ENCODE results near the gene VPS37D. TPM values are rescaled to one million over a fixed set of nuclear protein-coding genes. Genes with fewer than 3 reads are reported as not detected.
A peak's percentile ranks its signal among the peaks of the same experiment; 100 is the strongest.

Gene VPS37D
- polyA plus RNA-seq, 1 of the 3 experiments (the other 2 are of a cell fraction), result 7.4 TPM

DNA sequence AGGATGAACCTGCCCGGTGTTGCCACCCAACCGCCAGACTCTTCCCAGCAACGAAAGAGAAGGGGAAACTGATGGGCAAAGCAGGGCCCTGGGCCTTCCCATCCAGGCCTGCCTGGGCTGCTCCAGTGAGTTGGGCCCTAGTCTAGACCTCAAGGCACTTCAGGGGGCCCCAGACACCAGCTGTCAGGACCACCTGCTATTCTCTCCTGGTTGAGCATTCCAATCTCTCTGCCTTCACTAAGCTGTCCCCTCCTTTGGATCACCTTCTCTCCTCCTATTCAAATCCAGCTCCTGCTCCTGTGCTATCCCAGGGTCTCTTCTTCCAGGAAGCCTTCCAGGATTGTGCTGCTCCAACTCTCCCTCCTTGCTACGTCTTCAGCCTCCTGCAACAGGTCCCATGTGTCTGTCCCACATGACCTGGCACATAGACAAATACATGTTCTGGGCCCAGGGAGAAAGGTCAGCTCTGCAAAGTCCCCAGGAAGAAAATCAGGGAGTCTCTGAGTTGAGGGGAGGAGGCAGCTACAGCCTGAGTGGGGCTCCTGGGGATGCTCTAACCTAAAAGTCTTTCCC is 48.8 kb downstream of the VPS37D start:
- POLR2A ChIA-PET, result no interaction called here
- H4K20me1 ChIP-seq (ENCODE audit: insufficient read depth), result peaks cover 68% of the 10 kb centered on the region
- H3K9me2 ChIP-seq, result no peaks in the 10 kb centered on the region
- no peaks in the 10 kb centered on the region for H3K9me3 ChIP-seq
- H3K27me3 ChIP-seq (ENCODE audit: insufficient read depth), result no peaks in the 10 kb centered on the region
- no peak for TF ChIP-seq POLR2AphosphoS5 (IDR thresholded peaks at IDR 0.05; ENCODE audit: low read depth, low read length)
- no peak for TF ChIP-seq RAD21 (IDR thresholded peaks at IDR 0.05; ENCODE audit: low read length)
- no peak for TF ChIP-seq CHD2 (IDR thresholded peaks at IDR 0.05; ENCODE audit: low read length, partially characterized antibody)
- no peak for TF ChIP-seq RXRA (IDR thresholded peaks at IDR 0.05; ENCODE audit: borderline replicate concordance, low read depth)
- TF ChIP-seq TCF12 (IDR thresholded peaks at IDR 0.05), result no peak
- peak overlapping the region; percentile 41; the same call in 1 of the 2 replicates for H3K9ac ChIP-seq
- H3K27ac ChIP-seq (ENCODE audit: low read depth in 2 of 2, low read length in 1 of 2), result peak overlapping the region in 1 of 2 experiments; percentile 88; a peak in 2 of 4 replicates
- peaks cover 18 to 43% of the 10 kb centered on the region in 2 experiments; a peak in 3 of 4 replicates for H3K4me1 ChIP-seq (ENCODE audit: control insufficient read depth in 1 of 2, insufficient read depth in 2 of 2, low read depth in 1 of 2, low read length in 1 of 2)
- peaks cover 41% of the 10 kb centered on the region for H3F3A ChIP-seq (replicated peaks; ENCODE audit: insufficient read depth)
- no peak for DNase-seq
- 72% methylated on average over 4 of the region's 4 CpGs for WGBS (ENCODE audit: low lambda C conversion rate)
- peak overlapping the region in 1 of 2 experiments; percentile 5; a peak in 1 of 4 replicates for H3K4me3 ChIP-seq (ENCODE audit: low read depth in 2 of 2, low read length in 1 of 2)
- H2AFZ ChIP-seq (ENCODE audit: low read depth), result no peak overlapping the region
- H3K36me3 ChIP-seq (replicated peaks in 1 of 2; ENCODE audit: control insufficient read depth in 1 of 2, insufficient read depth in 2 of 2, low read length in 1 of 2), result peaks cover 2 to 42% of the 10 kb centered on the region in 2 experiments
- peaks cover 78% of the 10 kb centered on the region for H3K79me2 ChIP-seq (ENCODE audit: insufficient read depth)
- CTCF ChIA-PET, result interaction anchor here (0.9 to 3.4 kb wide), 5 partner anchors 10 to 110 kb away, joined by 3 to 20 read pairs (median 9); no protein-coding TSS in a partner anchor
- peak overlapping the region; percentile 99 for H3K4me2 ChIP-seq

DNA sequence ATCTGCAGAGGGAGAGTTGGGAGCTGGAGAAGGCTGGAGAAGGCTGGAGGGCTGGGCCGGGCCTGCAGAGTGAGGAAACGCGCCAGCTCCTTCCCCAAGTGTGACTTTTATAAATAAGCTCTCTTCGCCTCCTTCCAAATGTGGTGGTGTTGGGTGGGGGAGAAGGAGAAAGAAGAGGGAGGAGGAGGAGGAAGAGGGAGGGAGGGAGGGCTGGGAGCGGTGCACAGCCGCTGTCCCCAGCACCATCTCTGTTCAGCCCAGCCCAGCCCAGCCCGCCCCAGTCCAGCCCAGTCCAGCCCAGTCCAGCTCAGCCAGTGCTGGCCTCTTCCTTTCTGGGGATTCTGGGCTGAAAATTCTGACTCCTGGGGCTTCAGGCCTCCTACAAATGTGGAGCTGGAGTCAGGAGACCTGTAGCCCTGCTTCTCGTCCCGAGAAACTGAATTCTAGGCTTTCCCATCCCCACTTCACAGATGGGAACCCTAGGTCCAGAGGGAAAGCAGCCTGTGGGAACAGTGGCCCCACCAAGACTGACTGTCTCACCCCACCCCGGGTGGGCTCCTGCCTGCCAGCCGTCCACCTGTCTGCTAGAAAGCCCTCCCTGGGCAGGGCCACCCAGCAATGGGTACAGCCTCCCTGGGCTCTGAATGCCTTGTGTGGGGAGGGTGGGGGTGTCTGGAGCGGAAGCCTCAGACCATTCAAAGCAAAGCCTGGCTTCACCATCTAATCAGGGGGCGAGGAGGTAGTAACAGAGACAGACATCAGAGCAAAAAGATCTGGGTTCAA is 49.6 kb downstream of the VPS37D start:
- Histone ChIP-seq H4K20me1 (ENCODE audit: insufficient read depth) (peaks cover 60% of the 10 kb centered on the region), H3K4me3 (ENCODE audit: low read depth in 2 of 2, low read length in 1 of 2) (peak overlapping the region; percentile 75 to 87; a peak in 3 of 4 replicates)
- POLR2A ChIA-PET, result no interaction called here

More for the DNA sequence above, 49.6 kb downstream of the VPS37D start:
- Histone ChIP-seq H3K9me3 (no peaks in the 10 kb centered on the region), H3K36me3 (replicated peaks in 1 of 2; ENCODE audit: control insufficient read depth in 1 of 2, insufficient read depth in 2 of 2, low read length in 1 of 2) (peaks cover 2 to 39% of the 10 kb centered on the region in 2 experiments), H3K9me2 (no peaks in the 10 kb centered on the region), H3K27ac (ENCODE audit: low read depth in 2 of 2, low read length in 1 of 2) (peak overlapping the region in 1 of 2 experiments; percentile 88; a peak in 2 of 4 replicates), H3K4me2 (peak overlapping the region; percentile 99), H3F3A (replicated peaks; ENCODE audit: insufficient read depth) (peaks cover 38% of the 10 kb centered on the region), H3K4me1 (ENCODE audit: control insufficient read depth in 1 of 2, insufficient read depth in 2 of 2, low read depth in 1 of 2, low read length in 1 of 2) (peaks cover 23 to 42% of the 10 kb centered on the region in 2 experiments; a peak in 3 of 4 replicates), H3K79me2 (ENCODE audit: insufficient read depth) (peaks cover 70% of the 10 kb centered on the region), H2AFZ (ENCODE audit: low read depth) (no peak overlapping the region), H3K9ac (peak overlapping the region; percentile 96), H3K27me3 (ENCODE audit: insufficient read depth) (no peaks in the 10 kb centered on the region)
- WGBS (ENCODE audit: low lambda C conversion rate), result 77% methylated on average over 13 of the region's 13 CpGs
- TF ChIP-seq, protein P1, sequence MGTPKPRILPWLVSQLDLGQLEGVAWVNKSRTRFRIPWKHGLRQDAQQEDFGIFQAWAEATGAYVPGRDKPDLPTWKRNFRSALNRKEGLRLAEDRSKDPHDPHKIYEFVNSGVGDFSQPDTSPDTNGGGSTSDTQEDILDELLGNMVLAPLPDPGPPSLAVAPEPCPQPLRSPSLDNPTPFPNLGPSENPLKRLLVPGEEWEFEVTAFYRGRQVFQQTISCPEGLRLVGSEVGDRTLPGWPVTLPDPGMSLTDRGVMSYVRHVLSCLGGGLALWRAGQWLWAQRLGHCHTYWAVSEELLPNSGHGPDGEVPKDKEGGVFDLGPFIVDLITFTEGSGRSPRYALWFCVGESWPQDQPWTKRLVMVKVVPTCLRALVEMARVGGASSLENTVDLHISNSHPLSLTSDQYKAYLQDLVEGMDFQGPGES (IDR thresholded peaks at IDR 0.05; ENCODE audit: low read depth, low read length), result no peak
- TF ChIP-seq TAF1 (IDR thresholded peaks at IDR 0.05; ENCODE audit: borderline replicate concordance, low read depth, low read length), result no peak
- TF ChIP-seq, protein P2, sequence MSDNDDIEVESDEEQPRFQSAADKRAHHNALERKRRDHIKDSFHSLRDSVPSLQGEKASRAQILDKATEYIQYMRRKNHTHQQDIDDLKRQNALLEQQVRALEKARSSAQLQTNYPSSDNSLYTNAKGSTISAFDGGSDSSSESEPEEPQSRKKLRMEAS (IDR thresholded peaks at IDR 0.05; ENCODE audit: low read depth), result no peak
- TF ChIP-seq, protein P3, sequence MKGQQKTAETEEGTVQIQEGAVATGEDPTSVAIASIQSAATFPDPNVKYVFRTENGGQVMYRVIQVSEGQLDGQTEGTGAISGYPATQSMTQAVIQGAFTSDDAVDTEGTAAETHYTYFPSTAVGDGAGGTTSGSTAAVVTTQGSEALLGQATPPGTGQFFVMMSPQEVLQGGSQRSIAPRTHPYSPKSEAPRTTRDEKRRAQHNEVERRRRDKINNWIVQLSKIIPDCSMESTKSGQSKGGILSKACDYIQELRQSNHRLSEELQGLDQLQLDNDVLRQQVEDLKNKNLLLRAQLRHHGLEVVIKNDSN (IDR thresholded peaks at IDR 0.05; ENCODE audit: borderline replicate concordance, low read depth), result no peak
- TF ChIP-seq TCF12 (IDR thresholded peaks at IDR 0.05), result no peak
- no peak for TF ChIP-seq GATA2 (CRISPR knock-in tag; IDR thresholded peaks at IDR 0.05)
- TF ChIP-seq GABPA (IDR thresholded peaks at IDR 0.05; ENCODE audit: low read depth), result no peak
- no peak for TF ChIP-seq FOSL2 (IDR thresholded peaks at IDR 0.05; ENCODE audit: borderline replicate concordance, low read depth)
- no peak for TF ChIP-seq NRF1 (IDR thresholded peaks at IDR 0.05; ENCODE audit: low read depth, low read length)
- no peak for TF ChIP-seq NFIC (IDR thresholded peaks at IDR 0.05; ENCODE audit: borderline replicate concordance)
- no peak for TF ChIP-seq FOXJ3 (CRISPR knock-in tag; IDR thresholded peaks at IDR 0.05)
- TF ChIP-seq SIN3A (IDR thresholded peaks at IDR 0.05; ENCODE audit: borderline replicate concordance, low read depth, low read length), result no peak
- TF ChIP-seq SMC3 (IDR thresholded peaks at IDR 0.05; ENCODE audit: low read depth, low read length), result no peak
- CTCF ChIA-PET, result interaction anchor here (0.8 to 3.4 kb wide), 8 partner anchors 9 to 110 kb away, joined by 3 to 20 read pairs (median 4); no protein-coding TSS in a partner anchor
- no peak for DNase-seq

Data from SK-N-SH (cell line).